HG02981 (cell line): ENCODE data around the gene RSRC1.
"Not testable (repeated sequence)": the region's sequence is repeated elsewhere in the genome, so short reads cannot be mapped to it uniquely, and the experiment has no call there.

ENCODE experiments used
- ATAC-seq: cut with Tn5 transposase; IDR thresholded peaks from one replicate; pipeline ENCODE4 v1.9.1; 2021; ENCODE audit warnings: mild to moderate bottlenecking, moderate library complexity; ENCODE audit not compliant: unreplicated experiment

Gene RSRC1

DNA sequence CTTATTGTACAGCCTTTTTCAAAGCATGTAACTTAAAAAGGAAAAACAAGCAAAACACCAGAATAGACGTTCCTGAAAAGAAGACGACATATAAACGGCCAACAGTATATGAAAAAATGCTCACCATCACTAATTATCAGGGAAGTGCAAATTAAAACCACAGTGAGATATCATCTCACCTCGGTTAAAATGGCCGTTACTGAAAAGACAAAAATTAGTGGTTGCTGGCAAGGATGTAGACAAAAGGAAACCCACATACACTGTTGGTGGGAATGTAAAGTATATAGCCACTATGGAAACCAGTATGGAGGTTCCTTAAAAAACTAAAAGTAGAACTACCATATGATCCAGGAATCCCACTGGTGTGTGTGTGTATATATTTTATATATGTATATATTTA, 396.6 kb downstream of the RSRC1 start:
- ATAC-seq, result no peak

DNA sequence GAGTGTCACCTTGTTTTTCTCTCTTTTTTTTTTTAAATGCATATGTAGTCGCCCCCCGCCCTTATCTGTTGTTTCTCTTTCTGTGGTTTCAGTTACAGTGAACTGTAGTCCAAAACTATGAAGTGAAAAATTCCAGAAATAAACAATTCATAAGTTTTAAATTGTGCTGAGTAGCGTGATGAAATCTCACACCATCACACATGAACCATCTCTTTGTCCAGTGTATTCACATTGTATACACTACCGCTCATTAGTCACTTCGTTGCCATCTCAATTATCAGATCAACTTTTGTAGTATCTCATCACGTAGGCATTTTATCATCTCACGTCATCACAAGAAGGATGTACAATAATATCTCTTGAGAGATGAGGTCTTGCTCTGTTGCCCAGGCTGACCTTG, 398.6 kb downstream of the RSRC1 start:
- no peak for ATAC-seq

DNA sequence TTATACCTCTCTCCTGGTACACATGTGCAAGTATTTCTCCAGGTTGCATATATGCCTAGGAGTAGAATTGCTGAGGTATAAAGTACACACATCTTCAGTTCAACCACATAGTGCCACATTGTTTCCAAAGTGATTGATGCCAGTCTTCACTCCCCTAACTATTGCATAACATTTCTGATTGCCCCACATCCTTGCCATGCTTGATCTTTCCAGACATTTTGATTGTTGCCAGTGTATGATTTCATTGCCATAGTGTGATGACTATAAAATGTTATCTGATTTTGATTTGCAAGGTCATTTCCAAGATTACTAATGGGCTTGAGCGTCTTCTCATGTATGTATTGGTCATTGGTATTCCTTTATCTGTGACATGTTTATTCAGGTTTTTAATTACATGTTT, 400.0 kb downstream of the RSRC1 start:
- no peak for ATAC-seq

DNA sequence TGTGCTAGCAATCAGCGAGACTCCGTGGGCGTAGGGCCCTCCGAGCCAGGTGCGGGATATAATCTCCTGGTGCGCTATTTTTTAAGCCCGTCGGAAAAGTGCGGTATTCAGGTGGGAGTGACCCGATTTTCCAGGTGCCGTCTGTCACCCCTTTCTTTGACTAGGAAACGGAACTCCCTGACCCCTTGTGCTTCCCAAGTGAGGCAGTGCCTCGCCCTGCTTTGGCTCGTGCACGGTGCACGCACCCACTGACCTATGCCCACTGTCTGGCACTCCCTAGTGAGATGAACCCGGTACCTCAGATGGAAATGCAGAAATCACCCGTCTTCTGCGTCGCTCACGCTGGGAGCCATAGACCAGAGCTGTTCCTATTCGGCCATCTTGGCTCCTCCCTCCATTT, 406.8 kb downstream of the RSRC1 start:
- not testable (repeated sequence) for ATAC-seq

DNA sequence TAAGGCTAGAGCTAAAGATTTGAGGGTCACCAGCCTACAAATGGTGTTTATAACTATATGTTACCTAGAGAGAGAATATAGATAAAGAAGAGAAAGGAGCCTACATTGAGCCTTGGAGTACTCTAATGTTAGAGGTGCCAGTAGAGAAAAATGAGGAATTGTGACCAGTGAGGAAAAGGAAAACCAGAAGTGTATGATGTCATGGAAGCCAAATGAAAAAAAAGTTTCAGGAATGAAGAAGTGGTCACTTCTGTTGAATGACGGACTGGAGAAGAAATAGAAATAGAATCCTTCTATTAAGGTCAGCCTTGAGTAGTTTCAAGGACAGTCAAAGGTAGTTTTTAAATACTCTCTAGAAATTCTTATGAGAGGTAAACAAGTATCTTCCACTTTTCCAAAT, 409.9 kb downstream of the RSRC1 start:
- ATAC-seq, result no peak

DNA sequence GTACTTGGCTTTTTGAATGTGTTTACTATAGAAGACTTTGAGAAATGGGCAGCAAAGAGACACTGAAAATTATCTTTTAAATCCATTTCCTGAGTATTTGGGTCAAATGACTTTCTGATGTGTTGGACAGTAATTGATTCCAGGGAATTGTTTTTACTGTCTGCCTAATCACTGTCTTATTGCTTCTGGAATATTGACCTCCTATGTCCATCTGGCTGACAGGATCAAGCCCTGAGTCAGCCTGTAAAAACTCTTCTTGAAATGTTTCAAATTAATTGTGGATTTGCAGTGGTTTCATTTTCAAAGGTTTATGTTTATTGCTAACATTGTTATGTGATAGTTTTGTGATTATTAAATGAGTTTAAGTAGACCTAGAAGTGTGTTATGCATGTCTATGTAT, 410.5 kb downstream of the RSRC1 start:
- no peak for ATAC-seq

DNA sequence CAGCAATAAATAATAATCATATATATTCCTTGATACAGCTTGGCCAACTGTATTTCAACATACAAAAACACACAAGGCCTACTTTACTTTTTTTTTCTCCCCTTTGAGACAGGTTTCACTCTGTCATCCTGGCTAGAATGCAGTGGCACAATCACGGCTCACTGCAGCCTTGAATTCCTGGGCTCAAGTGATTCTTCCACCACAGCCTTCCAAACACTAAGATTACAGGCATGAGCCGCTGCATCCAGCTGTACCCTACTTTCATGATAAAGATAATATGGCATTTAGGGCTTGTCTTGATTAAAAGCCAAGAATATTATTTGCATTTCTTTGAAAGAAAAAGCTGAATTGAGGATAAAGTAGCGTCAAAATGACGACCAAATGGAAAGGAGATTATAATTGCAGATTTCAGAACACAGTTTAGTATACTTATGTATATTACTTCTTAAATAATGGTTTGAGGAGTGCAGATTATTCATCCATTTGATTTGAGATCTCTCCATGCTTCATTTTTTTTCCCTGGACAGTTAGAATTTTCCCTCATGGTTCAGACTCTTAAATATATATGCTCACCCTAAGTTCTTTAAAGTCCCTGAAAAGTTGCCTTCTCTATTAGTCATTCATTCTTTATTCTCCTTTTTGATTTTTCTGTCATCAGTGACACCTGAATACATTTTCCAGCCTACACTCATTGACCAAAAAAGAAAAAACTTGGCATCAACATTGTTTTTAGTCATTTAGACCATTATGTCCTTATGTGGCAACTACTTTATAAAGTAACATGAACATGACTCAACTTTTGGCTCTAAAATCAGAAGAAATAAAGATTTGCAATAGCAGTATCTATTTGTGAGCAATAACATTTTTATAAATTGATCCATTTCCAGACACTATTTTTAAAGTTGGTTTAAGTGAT, 412.6 kb downstream of the RSRC1 start:
- no peak for ATAC-seq

DNA sequence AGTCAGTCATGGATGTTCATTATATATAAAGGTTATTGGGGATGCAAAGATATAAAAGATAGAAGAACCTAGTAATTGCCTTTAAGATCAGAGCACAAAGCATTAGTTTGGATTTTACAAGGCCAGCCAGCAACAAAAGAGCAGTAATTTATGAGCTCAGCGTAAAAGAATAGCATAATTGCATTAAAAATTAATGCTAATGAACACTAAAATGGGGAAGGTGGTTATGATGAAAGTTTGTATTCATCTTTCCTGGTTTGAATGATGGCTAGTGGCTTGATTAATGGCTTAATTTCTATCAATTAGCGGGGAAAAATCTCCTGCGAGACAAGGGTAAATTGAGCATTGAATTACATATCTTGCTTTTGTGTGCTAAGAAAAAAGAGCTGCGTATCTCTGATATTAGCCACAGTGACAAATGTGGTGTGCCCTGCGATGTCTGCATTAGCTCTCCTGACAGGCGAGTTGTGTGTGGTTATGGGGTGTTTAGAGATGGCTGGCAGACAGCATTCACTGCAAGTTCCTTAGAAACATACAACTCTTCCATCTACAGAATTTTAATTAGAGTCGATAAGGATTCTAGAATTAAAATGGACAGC, 418.3 kb downstream of the RSRC1 start:
- ATAC-seq, result no peak

DNA sequence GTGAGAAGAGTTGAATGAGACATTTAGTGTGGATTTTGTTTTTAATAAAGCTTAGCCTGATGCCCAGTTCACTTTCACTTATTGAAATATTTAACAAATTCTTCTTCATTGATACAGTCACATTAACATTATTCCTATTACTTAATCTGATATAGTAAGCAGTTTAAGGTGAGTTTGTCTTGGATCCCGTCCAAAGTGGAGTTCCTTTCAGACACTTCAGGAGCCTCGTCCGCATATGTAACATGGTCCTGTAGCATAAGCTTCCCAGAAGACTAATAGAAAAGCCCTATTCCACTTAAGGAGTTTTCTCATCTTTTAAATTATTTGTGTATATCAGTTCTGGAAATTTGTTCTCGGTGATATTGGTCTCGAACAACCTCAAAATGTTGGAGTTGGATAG, 421.4 kb downstream of the RSRC1 start:
- ATAC-seq, result no peak

DNA sequence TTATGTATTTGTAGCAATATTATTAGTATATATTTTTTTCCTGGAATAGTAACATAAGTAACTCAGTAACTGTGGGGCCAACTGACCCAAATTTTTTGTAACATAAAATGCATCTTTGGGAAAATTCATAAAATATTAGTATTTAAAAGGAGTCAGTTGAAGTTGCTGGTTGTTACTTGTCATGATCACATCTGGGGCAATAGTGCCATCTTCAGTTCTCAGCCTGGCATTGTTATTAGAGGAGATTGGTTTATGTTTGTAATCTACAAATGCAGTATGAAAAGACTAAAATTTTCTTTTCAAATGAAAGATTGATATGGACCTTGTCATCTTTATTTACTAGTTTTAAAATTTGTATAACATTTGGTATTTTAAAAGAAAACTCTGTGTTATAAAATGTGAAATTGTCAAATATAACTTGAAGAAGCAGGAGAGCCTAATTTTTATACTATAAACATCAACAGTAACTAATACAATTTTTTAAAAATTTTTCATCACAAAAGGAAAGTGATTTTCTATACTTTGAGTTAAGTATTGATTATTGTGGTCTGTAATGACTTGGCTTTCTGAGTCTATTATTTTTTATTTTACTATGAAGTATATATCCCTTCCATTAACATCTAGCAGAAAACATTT, 422.3 kb downstream of the RSRC1 start:
- peak; percentile 59 for ATAC-seq

DNA sequence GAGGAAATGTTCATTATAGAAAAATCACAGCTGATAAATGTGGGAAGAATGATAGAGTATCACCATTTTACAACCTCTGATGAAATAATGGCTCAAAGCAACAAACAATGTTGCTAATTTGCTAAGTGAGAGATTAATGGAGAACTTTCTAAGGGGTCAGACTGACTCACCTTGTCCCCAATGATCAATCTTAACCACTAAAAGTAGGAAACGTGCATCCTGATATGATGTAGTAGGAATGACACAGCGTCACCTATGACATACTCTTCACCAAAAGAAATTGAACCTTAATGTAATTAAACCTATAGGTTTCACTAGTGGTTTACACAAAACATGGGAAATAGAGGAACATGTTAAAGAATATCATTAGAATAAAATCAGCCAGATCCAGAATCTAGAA, 426.0 kb downstream of the RSRC1 start:
- no peak for ATAC-seq

DNA sequence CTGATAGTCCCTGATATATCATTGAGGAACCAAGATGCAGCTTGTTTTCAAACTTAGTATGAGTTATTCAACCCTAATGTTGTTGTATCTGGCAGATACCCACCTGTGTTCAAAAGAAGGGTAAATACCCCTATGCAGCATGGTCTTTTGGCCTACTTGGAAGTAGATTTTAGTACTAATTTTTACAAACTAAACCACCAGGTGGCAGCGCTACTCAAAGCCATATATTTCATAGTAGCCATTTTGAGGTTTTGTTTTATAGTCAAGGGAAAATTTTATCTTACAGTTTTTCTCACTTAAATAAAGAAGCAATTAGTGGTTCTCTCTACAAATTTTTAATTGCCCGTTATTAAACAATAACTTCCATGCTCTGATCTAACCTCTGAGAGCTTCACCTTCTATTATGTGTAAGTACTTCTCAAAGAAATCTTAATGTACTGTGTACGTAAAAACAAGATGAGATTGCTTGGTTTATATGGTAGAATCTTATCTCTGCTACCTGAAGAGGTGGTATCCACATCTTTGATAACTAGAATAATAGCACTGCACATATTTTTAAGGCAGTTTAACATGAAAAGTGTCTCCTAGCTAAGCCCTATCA, 429.6 kb downstream of the RSRC1 start:
- no peak for ATAC-seq

DNA sequence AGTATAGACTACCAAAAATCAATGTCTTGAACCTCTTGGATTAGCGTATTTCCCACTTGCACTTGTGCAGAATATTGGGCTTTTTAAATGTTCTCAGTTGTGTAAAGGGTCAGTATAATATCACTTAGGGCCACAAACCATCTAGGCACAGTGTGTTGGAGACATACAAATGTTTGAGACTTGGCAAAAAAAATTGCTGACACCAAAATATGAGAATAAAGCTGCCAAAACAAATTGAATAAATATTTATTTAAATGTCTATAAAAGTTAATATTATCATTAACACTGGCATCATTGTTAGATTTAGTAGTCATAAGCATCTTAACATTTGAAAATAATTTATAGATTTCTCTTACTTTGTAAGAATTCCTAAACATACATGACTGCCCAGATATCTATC, 430.2 kb downstream of the RSRC1 start:
- no peak for ATAC-seq

DNA sequence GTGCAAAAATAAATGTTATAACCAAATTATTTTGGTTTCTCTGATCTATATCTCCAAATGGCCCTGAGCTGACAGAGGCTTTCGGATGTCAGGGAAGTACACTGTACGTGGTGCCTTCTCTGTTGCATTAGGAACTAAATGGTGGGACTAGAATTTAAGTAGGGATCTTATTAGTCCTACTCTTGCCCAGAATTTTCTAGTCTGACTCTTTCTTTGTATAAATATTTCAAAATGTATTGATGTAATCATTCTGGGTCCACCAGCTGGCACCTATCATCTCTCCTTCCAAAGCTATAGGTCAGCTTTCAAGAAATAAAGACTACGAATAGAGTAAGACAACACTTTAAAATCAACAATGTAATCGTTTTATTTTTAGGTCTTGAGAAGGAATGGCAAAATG, 438.8 kb downstream of the RSRC1 start:
- no peak for ATAC-seq

DNA sequence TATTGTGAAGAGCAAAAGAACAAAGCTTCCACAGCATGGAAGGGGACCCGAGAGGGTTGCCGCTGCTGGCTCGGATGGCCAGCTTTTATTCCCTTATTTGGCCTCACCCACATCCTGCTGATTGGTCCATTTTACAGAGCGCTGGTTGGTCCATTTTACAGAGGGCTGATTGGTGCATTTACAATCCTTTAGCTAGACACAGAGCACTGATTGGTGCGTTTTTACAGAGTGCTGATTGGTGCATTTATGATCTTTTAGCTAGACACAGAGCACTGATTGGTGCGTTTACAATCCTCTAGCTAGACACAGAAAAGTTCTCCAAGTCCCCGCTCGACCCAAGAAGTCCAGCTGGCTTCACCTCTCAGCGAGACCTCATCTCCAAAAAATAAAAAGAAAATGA, 440.0 kb downstream of the RSRC1 start:
- ATAC-seq, result not testable (repeated sequence)

DNA sequence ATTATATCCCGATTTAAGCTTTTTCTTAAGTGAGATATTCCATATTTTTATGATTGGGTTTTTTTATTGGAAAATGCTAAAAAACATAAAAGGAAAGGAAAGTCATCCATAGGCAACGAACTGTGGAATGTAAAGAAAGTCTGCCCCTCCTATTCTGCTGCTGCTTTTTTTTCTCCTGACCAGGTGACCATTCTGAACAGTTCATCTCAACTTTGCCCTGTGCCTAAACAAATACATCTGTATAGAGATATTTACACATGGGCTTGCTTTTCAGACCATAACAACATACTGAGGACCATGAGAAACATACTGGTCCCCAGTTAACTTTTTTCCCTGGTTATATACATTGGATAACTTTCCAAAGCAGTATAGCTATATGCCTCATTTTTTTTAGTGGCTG, 442.2 kb downstream of the RSRC1 start:
- no peak for ATAC-seq

DNA sequence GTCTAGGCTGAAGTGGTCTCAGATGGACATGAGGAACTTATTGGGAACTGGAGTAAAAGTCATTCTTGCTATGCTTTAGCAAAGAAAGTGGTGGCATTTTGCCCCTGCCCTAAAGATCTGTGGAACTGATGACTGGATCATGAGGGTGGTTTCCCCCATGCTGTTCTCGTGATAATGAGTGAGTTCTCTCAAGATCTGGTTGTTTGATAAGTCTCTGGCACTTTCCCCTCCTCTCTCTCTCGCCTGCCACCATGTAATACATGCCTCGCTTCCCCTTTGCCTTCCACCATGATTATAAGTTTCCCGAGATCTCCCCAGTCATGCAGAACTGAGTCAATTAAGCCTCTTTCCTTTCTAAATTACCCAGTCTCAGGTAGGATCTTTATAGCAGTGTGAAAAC, 449.6 kb downstream of the RSRC1 start:
- no peak for ATAC-seq

DNA sequence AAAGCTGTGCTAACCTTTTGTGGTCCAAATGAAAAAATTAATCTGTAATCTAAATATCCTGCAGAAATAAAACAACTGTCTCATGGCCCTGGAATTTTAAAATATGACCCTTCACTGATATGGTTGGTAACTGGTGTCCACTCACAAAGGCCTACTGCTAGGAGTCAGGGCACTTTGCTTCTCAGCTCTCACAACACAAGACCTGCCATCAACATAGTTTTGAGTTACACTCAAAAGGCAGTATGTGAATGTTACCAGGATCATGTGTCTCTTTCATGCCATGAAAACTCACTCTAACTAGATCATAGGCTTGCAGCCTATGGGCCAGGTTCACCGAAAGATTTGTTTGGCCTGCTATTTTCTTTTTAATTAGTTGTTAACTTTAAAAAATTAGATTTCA, 451.1 kb downstream of the RSRC1 start:
- ATAC-seq, result no peak

DNA sequence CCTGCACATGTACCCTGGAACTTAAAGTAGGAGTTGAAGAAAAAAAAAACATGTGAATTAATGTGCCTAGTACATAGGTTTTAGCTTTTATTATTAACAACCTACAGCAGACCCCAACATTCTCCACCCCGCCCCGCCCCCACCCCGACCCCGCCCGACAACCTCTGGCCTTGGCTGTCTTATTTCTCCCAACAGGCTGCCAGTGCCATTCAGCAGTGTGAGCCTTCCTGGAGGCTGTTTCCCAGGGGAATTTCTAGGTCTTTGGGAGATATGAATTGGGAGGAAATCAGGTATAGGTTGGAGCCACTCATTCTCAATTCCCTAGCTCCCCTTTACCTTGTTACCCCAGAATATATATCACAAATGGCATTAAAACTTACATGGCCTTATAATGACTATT, 452.8 kb downstream of the RSRC1 start:
- ATAC-seq, result no peak

DNA sequence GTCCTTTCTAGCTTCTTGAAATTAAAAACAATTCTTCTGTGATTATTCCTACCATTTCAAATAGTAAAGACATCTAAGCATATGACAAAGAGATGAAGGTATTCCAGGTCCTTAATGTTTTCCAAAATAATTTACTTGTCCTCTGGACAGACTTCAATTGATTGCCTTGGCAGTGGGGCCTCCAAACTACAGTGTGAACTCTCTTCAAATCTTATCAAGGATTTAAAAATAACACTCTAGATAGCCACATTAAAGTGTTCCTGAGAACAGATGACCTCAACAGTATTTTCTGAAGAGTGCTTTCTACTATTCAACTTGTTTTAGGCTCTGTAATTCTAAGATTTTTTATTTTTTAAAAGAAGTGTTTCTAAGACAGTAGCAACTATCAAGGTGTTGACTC, 453.2 kb downstream of the RSRC1 start:
- no peak for ATAC-seq

DNA sequence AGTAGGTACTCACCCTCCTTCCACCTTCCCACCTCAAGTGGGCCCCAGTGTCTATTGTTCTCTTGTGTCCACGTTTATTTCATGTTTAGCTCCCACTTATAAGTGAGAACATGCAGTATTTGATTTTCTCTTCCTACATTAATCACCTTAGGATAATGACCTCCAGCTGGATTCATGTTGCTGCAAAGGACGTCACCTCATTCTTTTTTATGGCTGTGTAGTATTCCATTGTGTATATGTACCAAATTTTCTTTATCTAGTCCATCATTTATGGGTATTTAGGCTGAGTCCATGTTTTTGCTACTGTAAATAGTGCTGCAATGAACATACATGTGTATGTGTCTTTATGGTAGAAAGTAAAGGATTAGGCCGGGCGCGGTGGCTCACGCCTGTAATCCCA, 455.2 kb downstream of the RSRC1 start:
- ATAC-seq, result no peak

DNA sequence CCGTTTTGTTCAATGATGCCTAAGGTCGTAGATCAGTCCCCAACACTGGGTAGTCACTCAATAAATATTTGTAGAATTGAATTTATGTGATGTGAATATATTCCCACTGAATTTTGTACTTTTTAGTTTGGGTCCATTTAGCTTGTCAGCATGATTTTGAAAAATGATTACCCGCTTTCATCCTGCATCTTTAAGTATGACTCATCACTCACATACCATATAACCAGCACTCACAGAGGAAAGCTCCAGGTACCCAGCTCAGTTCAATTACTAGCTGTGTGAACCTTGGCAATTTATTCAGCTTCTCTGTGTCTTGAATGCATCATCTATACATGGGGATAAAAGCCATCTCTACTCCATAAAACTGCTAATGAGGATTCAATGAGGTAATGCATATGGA, 458.9 kb downstream of the RSRC1 start:
- ATAC-seq, result no peak
